ENCODE data around the gene C16orf86.

Gene C16orf86

DNA sequence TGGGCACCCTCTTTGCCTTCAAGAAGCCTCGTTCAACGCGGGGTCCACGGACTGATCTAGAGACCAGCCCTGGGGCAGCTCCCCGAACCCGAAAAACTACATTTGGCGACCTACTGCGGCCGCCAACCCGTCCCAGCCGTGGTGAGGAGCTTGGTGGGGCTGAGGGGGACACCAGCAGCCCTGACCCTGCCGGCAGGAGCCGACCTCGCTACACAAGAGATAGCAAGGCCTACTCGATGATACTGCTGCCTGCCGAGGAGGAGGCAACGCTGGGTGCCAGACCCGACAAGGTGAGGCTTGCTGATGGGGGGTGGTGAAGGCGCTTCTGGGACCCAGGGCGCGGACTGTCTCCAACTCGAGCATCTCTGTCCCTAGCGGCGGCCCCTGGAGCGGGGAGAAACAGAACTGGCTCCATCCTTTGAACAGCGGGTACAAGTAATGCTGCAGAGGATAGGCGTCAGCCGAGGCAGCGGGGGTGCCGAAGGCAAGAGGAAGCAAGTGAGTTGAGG lies 12.2 kb upstream of the C16orf86 start:
- no peak for DNase-seq

DNA sequence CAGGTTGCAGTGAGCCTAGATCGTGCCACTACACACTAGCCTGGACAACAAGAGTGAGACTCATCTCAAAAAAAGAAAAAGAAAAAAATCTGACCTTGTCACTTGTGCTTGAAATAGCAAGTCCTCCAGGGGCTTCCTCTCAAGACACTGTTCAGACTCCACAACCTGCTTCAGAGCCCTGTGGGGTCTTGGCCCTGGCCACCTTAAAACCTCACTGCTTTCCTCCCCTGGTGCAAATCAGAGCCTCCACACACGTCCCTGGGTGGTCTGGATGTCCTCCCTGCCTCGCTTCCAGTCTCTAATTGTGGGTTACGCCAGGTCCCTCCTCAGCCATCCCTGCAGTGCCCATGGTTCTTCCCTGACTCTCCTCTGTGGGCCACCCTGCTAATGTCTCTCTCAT lies 11.3 kb upstream of the C16orf86 start:
- no peak for DNase-seq

DNA sequence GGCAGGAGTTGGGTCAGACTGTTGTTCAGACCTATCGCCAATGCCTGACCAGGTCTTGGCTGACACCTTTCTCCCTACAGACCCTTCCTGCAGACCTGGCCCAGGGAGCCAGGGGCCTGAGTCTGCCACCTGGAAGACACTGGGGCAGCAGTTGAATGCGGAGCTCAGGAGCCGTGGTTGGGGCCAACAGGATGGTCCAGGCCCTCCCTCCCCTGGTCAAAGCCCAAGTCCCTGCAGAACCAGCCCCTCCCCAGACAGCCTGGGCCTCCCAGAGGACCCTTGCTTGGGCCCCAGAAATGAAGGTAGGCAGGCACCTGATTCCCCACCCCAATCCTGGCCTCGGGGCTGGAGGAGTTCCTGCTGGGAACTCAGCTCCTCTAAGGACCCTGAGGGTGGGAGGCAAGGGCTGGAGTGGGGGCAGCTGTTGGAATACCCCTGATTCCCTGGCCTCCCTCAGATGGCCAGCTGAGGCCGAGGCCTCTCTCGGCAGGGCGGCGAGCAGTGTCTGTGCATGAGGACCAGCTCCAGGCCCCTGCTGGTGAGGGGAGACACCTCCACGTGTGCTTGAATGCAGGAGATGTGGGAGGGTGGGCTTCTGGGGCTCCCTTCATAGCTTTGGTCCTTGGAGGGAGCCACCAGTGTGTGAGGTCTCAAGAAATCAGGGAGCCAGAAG lies 10.1 kb upstream of the C16orf86 start:
- no peak for DNase-seq

DNA sequence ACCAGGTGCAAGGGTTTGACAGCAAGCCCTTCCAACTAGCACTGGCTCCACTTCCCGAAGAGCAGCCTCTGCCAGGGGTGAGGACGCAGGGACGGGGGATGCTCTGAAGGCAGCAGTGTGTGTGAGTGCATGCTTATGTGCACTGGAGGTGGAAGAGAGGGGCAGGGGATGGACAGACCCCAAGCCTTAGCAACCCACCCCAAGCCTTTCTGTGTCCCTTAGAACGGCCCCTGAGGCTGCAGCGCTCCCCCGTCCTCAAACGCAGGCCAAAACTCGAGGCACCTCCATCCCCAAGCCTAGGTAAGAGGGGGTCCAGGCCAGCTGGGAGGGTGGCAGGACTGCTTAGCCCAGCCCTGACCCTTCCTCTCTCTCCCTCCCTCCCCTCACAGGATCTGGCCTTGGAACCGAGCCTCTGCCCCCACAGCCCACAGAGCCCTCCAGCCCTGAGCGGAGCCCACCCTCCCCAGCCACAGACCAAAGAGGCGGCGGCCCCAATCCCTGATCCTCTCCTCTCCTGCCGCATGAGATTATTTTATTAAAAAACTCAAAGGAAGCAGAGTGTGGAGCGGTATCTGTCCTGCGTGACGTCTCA lies 9.5 kb upstream of the C16orf86 start:
- DNase-seq, result no peak

DNA sequence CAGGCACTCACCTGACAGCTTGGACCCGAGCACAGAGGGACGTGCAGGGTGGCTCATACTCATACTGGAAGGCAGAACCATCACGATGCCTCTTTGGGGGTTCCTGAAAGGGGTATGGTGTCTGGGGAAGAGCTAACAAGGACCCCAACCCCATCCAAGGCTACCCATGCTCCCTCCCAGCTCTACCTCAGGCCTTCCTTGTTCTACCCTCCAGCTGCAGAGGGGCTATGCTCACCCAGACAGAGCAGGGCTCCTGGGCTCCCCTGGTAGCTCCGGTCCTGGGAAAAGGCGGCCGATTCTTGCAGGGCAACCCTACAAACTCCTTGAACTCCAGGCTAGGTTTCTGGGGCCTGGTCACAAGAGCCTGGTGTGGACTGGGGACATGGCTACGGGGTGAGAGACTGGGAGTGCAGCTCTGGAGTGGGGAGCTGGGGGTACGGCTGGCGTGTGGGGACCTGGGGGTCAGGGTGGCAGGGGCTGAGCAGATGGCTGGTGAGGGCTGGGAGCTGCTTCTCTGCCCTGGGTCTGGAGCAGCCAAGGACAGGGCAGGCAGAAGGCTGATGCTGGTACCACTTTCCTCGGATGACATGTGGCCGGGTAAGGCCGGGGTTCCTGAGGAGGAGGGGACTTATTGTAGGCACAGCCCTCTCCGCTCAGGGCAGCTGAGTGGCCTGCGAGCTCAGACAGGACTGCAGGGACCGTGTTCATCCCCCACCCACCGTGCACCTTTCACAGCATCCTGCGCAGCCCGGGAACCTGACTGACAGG lies 8.7 kb upstream of the C16orf86 start:
- no peak for DNase-seq

DNA sequence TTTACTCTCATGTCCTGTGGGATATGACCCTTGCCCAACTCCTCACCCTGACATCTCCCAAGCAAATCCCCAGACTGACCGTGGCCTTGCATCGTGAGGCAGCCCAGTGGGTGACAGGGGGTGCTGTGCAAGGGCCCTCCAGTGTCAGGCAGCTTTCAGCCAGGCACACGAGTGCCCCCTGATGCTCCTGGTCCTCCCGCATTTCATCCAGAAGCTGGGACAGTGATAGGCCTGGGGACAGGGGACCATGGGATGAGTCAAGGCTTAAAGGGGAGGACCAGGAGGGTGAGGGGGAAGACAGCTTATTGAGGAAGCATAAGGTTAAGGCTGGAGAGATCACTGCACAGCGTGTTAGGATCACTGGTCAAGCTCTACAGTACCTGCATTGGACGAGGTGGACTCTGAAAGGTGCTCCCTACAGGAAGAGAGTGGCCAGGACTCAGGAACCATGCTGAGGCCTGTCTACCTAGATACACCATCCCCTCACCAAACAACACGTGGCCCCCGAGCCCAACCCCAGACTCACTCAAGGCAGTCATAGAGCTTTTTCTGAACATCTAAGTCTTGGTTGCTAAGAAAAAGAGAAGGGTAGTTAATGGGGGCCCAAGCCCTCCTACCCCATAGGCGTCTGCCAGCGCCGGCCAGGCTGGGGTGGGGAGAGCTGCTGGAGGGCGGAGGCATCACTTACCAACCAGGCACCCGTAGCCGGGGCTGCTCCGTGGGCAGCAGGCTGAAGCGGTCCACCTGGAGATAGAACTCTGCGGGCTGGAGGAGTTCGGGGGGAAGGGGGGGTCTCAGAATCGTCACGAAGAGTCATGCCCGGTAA lies 7.6 kb upstream of the C16orf86 start:
- no peak for DNase-seq

DNA sequence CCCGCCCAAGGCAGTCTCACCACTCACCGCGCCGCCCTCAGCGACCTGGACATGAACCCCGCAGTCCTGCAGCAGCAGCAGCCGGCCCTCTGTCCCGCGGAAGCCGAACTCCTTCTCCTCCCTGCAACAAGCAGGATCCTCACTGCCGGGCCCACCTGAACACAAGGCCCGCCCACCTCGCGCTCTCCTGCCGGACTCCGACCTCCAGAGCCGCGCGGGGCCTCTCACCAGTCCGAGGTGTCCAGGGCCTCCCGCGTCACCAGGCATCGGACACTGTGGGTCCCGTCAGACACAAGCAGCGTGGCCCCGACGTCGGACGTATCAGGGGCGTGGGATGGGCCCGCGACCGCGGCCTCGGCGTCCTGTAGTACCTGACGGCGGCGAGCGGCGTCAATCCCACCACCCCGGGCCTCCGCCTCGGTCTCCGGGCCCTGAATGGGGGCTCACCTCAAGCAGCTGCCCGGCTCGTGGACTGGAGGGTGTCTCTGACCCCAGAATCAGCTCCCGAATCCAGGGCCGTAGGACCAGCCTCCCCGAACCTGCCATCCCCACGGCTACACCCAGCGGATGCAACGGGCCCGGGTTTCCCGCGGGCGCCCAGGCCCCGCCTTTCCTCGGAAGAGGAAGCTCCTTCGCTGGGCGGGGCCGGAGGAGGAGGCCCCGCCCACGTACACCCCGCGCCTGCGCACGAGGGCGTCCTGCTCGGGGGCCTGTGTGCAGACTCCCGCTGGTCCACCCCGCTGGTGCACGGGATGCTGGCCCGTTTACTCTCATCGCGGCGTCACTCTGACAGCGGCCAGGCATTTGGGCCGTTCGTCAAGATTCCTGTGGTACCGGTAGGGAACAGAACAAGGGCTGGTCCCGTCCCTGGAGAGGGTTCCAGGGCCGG lies 6.7 kb upstream of the C16orf86 start, which contains the start of gene ACD:
Gene ACD, minus strand, starts transcription at position 586 of the 889 bp plus-strand sequence. Its CDS starts 40 bp downstream, at position 546.
- DNase-seq, result peak; percentile 57 to 92 (median 86)

DNA sequence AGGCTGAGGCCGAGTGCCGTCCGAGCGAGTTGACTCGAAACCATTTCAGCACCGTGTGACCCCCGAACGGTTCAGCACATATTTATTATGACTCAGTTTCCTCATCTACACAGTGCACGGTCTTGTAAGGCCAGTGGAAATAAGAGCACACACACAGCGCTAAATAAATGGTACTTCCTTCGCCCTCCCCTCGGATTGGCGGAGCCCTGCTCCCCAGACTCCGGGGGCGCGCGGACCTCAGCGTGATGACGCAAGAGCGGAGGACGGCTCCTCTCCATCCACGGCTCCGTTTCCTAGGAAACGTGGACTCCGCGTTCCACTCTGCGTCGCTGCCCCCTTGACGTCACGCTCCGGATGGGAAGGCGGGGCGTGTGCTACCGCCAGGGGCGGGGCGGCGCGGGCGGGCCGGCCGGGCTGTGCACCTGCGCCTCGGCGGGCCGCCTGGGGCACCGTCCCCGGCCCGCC lies 6.0 kb upstream of the C16orf86 start, which contains the start of gene PARD6A:
Gene PARD6A, plus strand, starts transcription at position 397 of the 465 bp plus-strand sequence. CDS start 79 bp downstream, outside the sequence.
- peak; percentile 56 to 98 (median 87) for DNase-seq

DNA sequence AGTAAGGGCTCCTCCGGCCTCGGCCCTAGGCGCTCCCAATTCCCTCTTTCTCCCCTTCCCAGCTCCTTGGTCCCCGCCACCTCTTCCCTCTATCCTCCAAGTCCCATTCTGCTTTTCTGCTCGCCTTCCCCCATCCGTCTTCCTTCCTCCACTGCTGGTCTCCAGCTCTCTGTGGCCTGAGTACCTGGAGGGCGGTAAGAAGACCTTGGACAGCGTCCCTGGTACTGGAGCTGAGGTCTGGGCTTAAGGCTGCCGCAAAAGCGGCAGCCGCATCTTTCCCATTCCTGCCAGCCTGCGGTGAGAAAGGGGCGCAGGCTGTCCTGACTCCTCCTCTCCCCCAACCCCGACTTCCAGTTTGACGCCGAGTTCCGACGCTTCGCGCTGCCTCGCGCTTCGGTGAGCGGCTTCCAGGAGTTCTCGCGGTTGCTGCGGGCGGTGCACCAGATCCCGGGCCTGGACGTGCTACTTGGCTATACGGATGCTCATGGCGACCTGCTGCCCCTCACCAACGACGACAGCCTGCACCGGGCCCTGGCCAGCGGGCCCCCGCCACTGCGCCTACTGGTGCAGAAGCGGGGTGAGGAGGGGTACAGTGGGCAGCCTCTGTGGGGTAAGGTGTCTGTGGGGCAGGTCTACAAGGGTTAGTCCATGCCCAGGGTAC lies 5.4 kb upstream of the C16orf86 start:
- peak in 1 of 14 donors; percentile 81 for DNase-seq

DNA sequence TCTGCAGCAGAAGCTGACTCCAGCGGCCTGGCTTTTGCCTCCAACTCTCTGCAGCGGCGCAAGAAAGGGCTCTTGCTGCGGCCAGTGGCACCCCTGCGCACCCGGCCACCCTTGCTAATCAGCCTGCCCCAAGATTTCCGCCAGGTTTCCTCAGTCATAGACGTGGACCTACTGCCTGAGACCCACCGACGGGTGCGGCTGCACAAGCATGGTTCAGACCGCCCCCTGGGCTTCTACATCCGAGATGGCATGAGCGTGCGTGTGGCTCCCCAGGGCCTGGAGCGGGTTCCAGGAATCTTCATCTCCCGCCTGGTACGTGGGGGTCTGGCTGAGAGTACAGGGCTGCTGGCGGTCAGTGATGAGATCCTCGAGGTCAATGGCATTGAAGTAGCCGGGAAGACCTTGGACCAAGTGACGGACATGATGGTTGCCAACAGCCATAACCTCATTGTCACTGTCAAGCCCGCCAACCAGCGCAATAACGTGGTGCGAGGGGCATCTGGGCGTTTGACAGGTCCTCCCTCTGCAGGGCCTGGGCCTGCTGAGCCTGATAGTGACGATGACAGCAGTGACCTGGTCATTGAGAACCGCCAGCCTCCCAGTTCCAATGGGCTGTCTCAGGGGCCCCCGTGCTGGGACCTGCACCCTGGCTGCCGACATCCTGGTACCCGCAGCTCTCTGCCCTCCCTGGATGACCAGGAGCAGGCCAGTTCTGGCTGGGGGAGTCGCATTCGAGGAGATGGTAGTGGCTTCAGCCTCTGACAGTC lies 4.5 kb upstream of the C16orf86 start:
- DNase-seq, result no peak

DNA sequence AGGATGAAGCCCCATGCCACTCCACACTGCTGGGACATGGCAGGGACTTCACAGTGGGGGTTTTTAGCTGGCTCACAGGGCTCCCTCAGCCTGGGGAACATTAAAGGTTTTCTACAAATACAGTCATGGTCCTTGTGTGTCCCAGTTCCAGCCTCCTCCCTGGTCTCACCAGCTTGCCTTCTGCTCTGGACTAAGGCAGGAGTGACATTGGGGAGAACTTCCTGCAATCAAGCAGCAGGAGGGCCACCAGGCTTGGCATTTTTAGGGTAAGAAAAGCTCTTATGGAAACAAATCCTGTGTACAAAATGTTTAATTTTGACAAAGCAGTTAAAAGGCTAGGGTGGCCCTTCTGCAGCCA lies 4.0 kb upstream of the C16orf86 start:
- DNase-seq, result peak in 1 of 14 donors; percentile 41

DNA sequence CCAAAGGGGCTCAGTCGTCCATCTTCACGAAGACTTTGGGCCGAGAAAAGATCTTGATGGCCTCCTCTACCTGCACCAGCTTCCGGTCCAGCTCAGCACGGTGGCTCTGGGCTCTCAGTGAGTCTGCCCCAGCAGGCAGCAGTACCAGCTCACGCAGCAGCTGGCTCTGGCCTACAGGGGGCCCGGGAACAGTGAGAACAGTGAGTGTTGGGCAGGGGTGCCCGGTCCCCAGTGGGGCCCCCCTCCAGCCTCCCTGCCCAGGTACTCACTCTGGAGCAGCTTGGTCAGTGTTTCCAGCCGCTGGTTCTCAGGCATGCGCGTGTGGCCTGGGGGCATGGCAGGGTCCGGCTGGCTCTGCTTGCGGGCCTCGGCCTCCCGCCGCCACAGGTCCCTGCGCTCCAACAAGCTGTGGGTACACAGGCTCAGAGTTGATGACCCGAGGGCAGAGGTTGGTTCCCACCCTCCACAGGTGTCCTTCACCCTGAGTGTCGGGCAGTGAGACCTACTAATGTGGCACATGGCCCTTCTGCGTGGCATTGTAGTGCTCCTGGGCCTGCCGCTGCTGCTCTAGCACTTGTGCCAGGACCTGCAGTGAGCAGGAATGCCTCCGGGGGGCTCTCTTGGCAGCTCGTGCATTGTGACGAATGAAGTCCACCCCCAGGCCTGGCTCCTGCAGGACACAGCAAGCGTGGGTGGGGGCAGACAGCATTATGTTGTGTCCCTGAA lies 3.3 kb upstream of the C16orf86 start:
- peak in 1 of 14 donors; percentile 55 for DNase-seq

DNA sequence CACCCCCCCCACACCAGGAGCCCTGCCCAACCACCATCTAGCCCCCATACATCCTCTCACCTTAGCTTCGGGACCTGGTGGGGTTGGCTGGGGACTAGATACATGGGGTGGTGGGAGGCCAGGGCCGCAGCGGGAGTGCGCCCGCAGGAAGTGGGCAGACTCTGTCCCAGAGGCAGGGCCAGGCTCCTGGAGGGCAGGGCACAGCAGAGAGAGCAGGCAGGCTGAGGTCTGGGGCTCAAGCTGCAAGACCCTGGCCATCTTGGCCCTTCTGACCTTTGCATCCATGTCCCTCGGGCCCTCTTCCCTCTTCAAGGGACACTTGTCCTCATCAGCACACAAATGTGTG lies 2.8 kb upstream of the C16orf86 start:
- DNase-seq, result peak in 1 of 14 donors; percentile 66

DNA sequence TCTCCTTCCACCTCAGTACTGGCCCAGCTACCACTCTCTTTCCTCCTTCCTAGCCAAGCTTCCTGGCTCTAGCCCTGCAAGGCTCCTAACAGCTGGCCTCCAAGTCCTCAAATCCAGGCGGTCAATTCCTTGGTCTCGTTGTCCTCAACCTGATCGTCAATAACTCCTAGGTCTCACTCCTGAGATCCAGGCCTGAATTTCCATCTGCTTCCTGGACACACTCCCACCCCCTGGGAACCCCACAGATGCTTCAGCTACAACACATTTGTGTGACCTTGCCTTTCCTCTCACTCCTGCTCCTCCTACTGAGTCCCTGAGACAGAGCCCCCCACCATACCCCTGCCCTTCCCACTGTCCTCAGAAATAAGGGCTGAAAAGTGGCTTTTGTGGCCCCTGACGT lies 2.4 kb upstream of the C16orf86 start:
- peak in 1 of 14 donors; percentile 87 for DNase-seq

DNA sequence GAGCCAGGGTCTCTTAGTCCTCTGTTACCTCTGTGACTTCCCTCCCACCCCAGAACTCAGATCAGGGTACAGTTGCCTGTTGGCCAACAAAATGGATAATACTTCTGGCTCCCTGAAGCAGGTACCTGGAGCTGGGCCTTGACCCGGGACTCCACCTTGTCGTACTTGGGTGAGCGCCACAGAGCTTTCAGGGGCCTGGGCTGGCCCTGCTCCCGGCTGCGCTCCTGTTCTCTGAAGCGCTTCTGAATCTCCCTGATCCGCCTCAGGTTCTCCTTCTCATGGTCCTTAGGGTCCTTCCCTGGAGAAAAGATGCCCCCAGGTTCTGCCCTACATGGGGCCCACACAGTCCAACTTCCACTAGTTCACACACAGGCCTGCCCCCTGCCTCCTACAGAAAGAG lies 1.7 kb upstream of the C16orf86 start:
- no peak for DNase-seq

DNA sequence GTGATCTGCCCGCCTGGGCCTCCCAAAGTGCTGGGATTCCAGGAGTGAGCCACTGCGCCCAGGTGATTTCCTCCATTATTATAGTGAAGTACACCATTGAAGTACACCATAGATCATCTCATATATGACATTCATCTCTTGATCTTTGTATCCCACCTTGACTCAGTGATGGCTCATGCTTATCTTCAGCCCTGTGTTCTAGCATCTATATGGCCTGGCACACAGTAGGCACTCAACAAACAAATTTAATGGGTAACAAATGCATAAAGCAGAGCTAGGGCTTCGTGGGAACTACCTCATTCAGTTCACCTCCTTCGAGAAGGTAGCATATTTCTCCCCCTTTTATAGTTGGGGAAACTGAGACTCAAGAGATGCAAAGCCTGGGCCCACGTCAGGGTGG lies 1.0 kb upstream of the C16orf86 start:
- DNase-seq, result no peak

DNA sequence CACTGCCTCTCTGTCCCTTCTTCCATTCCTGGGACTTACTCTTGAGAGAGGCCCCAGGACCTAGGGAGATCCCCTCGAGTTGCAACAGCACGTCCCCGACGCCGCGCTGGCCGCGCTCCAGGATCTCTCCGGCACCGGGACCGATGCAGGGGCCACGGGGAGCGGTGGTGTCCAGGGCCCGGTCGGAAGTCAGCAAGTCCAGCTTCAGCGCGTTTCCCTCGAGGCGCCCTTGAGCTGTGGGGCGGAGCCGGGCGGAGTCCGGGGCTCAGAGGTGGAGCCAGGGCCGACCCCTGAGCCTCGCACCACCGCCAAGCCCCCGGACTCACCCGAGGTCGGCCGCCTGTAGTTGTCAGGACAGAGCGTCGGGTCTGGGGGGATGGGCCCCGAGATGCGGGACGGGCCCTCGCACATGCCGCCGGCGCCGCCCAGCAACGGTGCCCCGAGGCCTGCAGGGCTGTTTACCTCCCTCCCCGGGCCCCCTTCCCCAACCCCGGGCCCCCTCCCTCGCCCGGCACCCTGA lies 522 bp upstream of the C16orf86 start:
- no peak for DNase-seq

DNA sequence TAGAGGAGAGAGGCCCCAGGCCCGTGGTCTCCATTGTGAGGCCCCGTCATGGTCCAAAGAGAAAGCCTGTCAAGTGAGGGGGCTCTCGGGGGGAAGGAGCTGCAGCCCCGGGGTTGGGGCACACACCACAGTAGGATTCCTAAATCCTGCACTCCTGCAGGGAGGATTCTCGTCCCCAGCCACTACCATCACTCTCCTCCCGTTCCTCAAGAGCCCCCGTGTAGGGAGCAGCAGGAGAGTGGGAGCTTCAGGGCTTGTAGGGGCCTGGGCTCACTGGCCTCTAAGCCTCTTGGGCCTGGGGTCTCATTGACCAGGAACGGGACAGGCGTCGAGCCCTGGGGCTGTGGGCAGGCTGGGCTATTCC lies 821 bp downstream of the C16orf86 start:
- no peak for DNase-seq

Data from C1 segment of cervical spinal cord (tissue), 14 donors.